ENCODE data around the gene ATP8A1. TPM values are rescaled to one million over a fixed set of nuclear protein-coding genes. Genes with fewer than 3 reads are reported as not detected.

Gene ATP8A1
- total RNA-seq, 6 experiments from 2014 or later: 1.0 to 3.4 (median 1.9) TPM

- DNase-seq: no peak
- ATAC-seq: no peak
- TF ChIP-seq POLR2A (IDR thresholded peaks at IDR 0.05) (no peak), CTCF (IDR thresholded peaks at IDR 0.05) (no peak)
- Histone ChIP-seq H3K4me3 (no peak overlapping the region), H3K9me3 (no peaks in the 10 kb centered on the region), H3K27ac (no peak overlapping the region), H3K4me1 (no peaks in the 10 kb centered on the region), H3K36me3 (no peaks in the 10 kb centered on the region), H3K27me3 (no peaks in the 10 kb centered on the region)
- intact Hi-C loops (cut with DNase I): no loop called here
- 79% methylated on average over 2 of the region's 2 CpGs for WGBS (ENCODE audit: insufficient coverage, low coverage, low lambda C conversion rate, missing lambda C conversion rate)
These were observed 158.9 kb downstream of the ATP8A1 start for GRCh38 chr4:42498040-42498439.

- TF ChIP-seq POLR2A (IDR thresholded peaks at IDR 0.05) (no peak), CTCF (IDR thresholded peaks at IDR 0.05) (no peak)
- WGBS (ENCODE audit: insufficient coverage, low coverage, low lambda C conversion rate, missing lambda C conversion rate): 66% methylated on average over 7 of the region's 8 CpGs
- H3K36me3 ChIP-seq: no peaks in the 10 kb centered on the region
- H3K4me3 ChIP-seq: no peak overlapping the region
- no peaks in the 10 kb centered on the region for H3K27me3 ChIP-seq
- ATAC-seq (no peak), DNase-seq (no peak)
- intact Hi-C loops (cut with DNase I): no loop called here
- H3K4me1 ChIP-seq: no peaks in the 10 kb centered on the region
- no peak overlapping the region for H3K27ac ChIP-seq
- no peaks in the 10 kb centered on the region for H3K9me3 ChIP-seq
These were observed 159.6 kb downstream of the ATP8A1 start for GRCh38 chr4:42497142-42497910.

- Histone ChIP-seq H3K27ac (no peak overlapping the region), H3K4me1 (no peaks in the 10 kb centered on the region), H3K27me3 (no peaks in the 10 kb centered on the region), H3K9me3 (no peaks in the 10 kb centered on the region), H3K36me3 (no peaks in the 10 kb centered on the region), H3K4me3 (no peak overlapping the region)
- ATAC-seq (no peak), DNase-seq (no peak)
- WGBS (ENCODE audit: insufficient coverage, low coverage, low lambda C conversion rate, missing lambda C conversion rate): 51% methylated on average over 7 of the region's 7 CpGs
- intact Hi-C loops (cut with DNase I): no loop called here
- TF ChIP-seq POLR2A (IDR thresholded peaks at IDR 0.05) (no peak), CTCF (IDR thresholded peaks at IDR 0.05) (no peak)
These were observed 163.9 kb downstream of the ATP8A1 start for GRCh38 chr4:42492962-42493361.

GRCh38 chr4:42490015-42490414 is 166.9 kb downstream of the ATP8A1 start:
- no peaks in the 10 kb centered on the region for H3K9me3 ChIP-seq
- no peaks in the 10 kb centered on the region for H3K4me1 ChIP-seq
- H3K27ac ChIP-seq: no peak overlapping the region
- TF ChIP-seq POLR2A (IDR thresholded peaks at IDR 0.05) (no peak), CTCF (IDR thresholded peaks at IDR 0.05) (no peak)
- no peaks in the 10 kb centered on the region for H3K36me3 ChIP-seq
- no peaks in the 10 kb centered on the region for H3K27me3 ChIP-seq
- DNase-seq (no peak), ATAC-seq (no peak)
- intact Hi-C loops (cut with DNase I): no loop called here
- no peak overlapping the region for H3K4me3 ChIP-seq
- WGBS (ENCODE audit: insufficient coverage, low coverage, low lambda C conversion rate, missing lambda C conversion rate): 73% methylated on average over 3 of the region's 3 CpGs

All from right lobe of liver (tissue), 6 donors.